ENCODE results near the gene CEACAM18. TPM values are rescaled to one million over a fixed set of nuclear protein-coding genes. Genes with fewer than 3 reads are reported as not detected.

CEACAM18 gene
- total RNA-seq, 4 donors from 2014 or later, result not detected

GRCh38 chr19:51485960-51486660 is 7.8 kb downstream of the CEACAM18 start:
- TF ChIP-seq POLR2AphosphoS5 (IDR thresholded peaks at IDR 0.05) (no peak), EP300 (IDR thresholded peaks at IDR 0.05) (no peak), CTCF (IDR thresholded peaks at IDR 0.05) (no peak), POLR2A (IDR thresholded peaks at IDR 0.05) (no peak)
- 79 to 83% methylated on average over 4 to 5 of the region's 5 CpGs for WGBS, 2 donors (ENCODE audit: low coverage in 1 of 2)
- ATAC-seq, result no peak
- Histone ChIP-seq H3K36me3 (no peaks in the 10 kb centered on the region), H3K4me3 (no peak overlapping the region), H3K27ac (no peak overlapping the region), H3K4me1 (no peaks in the 10 kb centered on the region), H3K9me3 (no peaks in the 10 kb centered on the region), H3K27me3 (peaks cover 57% of the 10 kb centered on the region)

GRCh38 chr19:51488491-51488890 is 10.2 kb downstream of the CEACAM18 start:
- Histone ChIP-seq H3K4me1 (no peaks in the 10 kb centered on the region), H3K27ac (no peak overlapping the region), H3K36me3 (no peaks in the 10 kb centered on the region), H3K9me3 (no peaks in the 10 kb centered on the region), H3K4me3 (no peak overlapping the region), H3K27me3 (peaks cover 57% of the 10 kb centered on the region)
- WGBS, 2 donors (ENCODE audit: low coverage in 1 of 2), result 67 to 78% methylated on average over 3 of the region's 3 CpGs
- ATAC-seq, result no peak
- TF ChIP-seq EP300 (IDR thresholded peaks at IDR 0.05) (no peak), CTCF (IDR thresholded peaks at IDR 0.05) (no peak)

- TF ChIP-seq EP300 (IDR thresholded peaks at IDR 0.05) (no peak), POLR2AphosphoS5 (IDR thresholded peaks at IDR 0.05) (no peak), POLR2A (IDR thresholded peaks at IDR 0.05) (no peak), CTCF (IDR thresholded peaks at IDR 0.05) (no peak)
- Histone ChIP-seq H3K36me3 (no peaks in the 10 kb centered on the region), H3K4me3 (no peak overlapping the region), H3K9me3 (no peaks in the 10 kb centered on the region), H3K27ac (no peak overlapping the region), H3K27me3 (peaks cover 55% of the 10 kb centered on the region), H3K4me1 (no peaks in the 10 kb centered on the region)
- 37 to 41% methylated on average over 2 of the region's 2 CpGs for WGBS, 2 donors (ENCODE audit: low coverage in 1 of 2)
- no peak for ATAC-seq
Observed at GRCh38 chr19:51489113-51489512, 10.8 kb downstream of the CEACAM18 start.

GRCh38 chr19:51490676-51491075 is 12.3 kb downstream of the CEACAM18 start:
- TF ChIP-seq CTCF (IDR thresholded peaks at IDR 0.05), result no peak
- TF ChIP-seq POLR2AphosphoS5 (IDR thresholded peaks at IDR 0.05), result no peak
- no peak for TF ChIP-seq POLR2A (IDR thresholded peaks at IDR 0.05)
- no peak for TF ChIP-seq EP300 (IDR thresholded peaks at IDR 0.05)
- Histone ChIP-seq H3K36me3 (no peaks in the 10 kb centered on the region), H3K4me1 (no peaks in the 10 kb centered on the region), H3K27ac (no peak overlapping the region), H3K9me3 (no peaks in the 10 kb centered on the region), H3K4me3 (no peak overlapping the region), H3K27me3 (peaks cover 43% of the 10 kb centered on the region)
- no peak for ATAC-seq
- 18 to 60% methylated on average over 1 to 3 of the region's 14 CpGs for WGBS, 2 donors (ENCODE audit: low coverage in 1 of 2)

- no peaks in the 10 kb centered on the region for H3K4me1 ChIP-seq
- H3K27ac ChIP-seq, result no peak overlapping the region
- H3K4me3 ChIP-seq, result no peak overlapping the region
- H3K9me3 ChIP-seq, result no peaks in the 10 kb centered on the region
- WGBS, 2 donors (ENCODE audit: low coverage in 1 of 2), result 62 to 72% methylated on average over 2 to 7 of the region's 7 CpGs
- TF ChIP-seq CTCF (IDR thresholded peaks at IDR 0.05), result no peak
- no peak for TF ChIP-seq EP300 (IDR thresholded peaks at IDR 0.05)
- TF ChIP-seq POLR2AphosphoS5 (IDR thresholded peaks at IDR 0.05), result no peak
- no peak for TF ChIP-seq POLR2A (IDR thresholded peaks at IDR 0.05)
- no peak for ATAC-seq
- peaks cover 43% of the 10 kb centered on the region for H3K27me3 ChIP-seq
- no peaks in the 10 kb centered on the region for H3K36me3 ChIP-seq
Observed at GRCh38 chr19:51491586-51491985, 13.2 kb downstream of the CEACAM18 start.

All from gastroesophageal sphincter (tissue), 4 donors.